ENCODE results near the gene CHST9. TPM values are rescaled to one million over a fixed set of nuclear protein-coding genes. Genes with fewer than 3 reads are reported as not detected.
A peak's percentile ranks its signal among the peaks of the same experiment; 100 is the strongest.

CHST9 gene
- total RNA-seq, 6 experiments from 2014 or later = 3.8 to 24.2 (median 9.8) TPM

- intact Hi-C loops (cut with DNase I) = no loop called here
- no peak overlapping the region for H3K27ac ChIP-seq
- H3K4me1 ChIP-seq = peaks cover 0 to 29% (median 8%) of the 10 kb centered on the region in 4 donors
Measured at GRCh38 chr18:27045342-27045741, 139.8 kb downstream of the CHST9 start.

GRCh38 chr18:27042177-27042576, 142.9 kb downstream of the CHST9 start:
- H3K9me3 ChIP-seq = no peaks in the 10 kb centered on the region
- intact Hi-C loops (cut with DNase I) = no loop called here
- no peaks in the 10 kb centered on the region for H3K36me3 ChIP-seq
- H3K4me3 ChIP-seq = no peak overlapping the region
- TF ChIP-seq CTCF (IDR thresholded peaks at IDR 0.05) (no peak), POLR2A (IDR thresholded peaks at IDR 0.05) (no peak)
- no peaks in the 10 kb centered on the region for H3K27me3 ChIP-seq
- peak; percentile 94 to 98 (median 94) for ATAC-seq
- H3K4me1 ChIP-seq = peaks cover 0 to 35% (median 8%) of the 10 kb centered on the region in 4 donors
- peak in 2 of 3 donors; percentile 19 to 60 for DNase-seq
- peak overlapping the region in 2 of 3 donors; percentile 34 to 77 for H3K27ac ChIP-seq

More at GRCh38 chr18:27045342-27045741, 139.8 kb downstream of the CHST9 start:
- ATAC-seq = no peak
- TF ChIP-seq POLR2A (IDR thresholded peaks at IDR 0.05) = no peak
- no peak for TF ChIP-seq CTCF (IDR thresholded peaks at IDR 0.05)
- 78% methylated on average over 3 of the region's 3 CpGs for WGBS (ENCODE audit: insufficient coverage, low coverage, low lambda C conversion rate, missing lambda C conversion rate)
- Histone ChIP-seq H3K36me3 (no peaks in the 10 kb centered on the region), H3K4me3 (no peak overlapping the region), H3K9me3 (no peaks in the 10 kb centered on the region), H3K27me3 (no peaks in the 10 kb centered on the region)
- no peak for DNase-seq

GRCh38 chr18:27040796-27041195, 144.3 kb downstream of the CHST9 start:
- Histone ChIP-seq H3K27ac (peak overlapping the region in 2 of 3 donors; percentile 21 to 77), H3K4me3 (no peak overlapping the region), H3K9me3 (no peaks in the 10 kb centered on the region), H3K4me1 (peaks cover 0 to 35% (median 8%) of the 10 kb centered on the region in 4 donors), H3K27me3 (no peaks in the 10 kb centered on the region), H3K36me3 (no peaks in the 10 kb centered on the region)
- no peak for TF ChIP-seq CTCF (IDR thresholded peaks at IDR 0.05)
- TF ChIP-seq POLR2A (IDR thresholded peaks at IDR 0.05) = no peak
- no peak for DNase-seq
- WGBS (ENCODE audit: insufficient coverage, low coverage, low lambda C conversion rate, missing lambda C conversion rate) = 15% methylated on average over 2 of the region's 2 CpGs
- intact Hi-C loops (cut with DNase I) = no loop called here
- peak in 2 of 4 donors; percentile 9 to 51 for ATAC-seq

GRCh38 chr18:27033722-27034121, 151.4 kb downstream of the CHST9 start:
- no peak overlapping the region for H3K4me3 ChIP-seq
- H3K36me3 ChIP-seq = no peaks in the 10 kb centered on the region
- intact Hi-C loops (cut with DNase I) = no loop called here
- DNase-seq (no peak), ATAC-seq (no peak)
- H3K27ac ChIP-seq = no peak overlapping the region
- no peaks in the 10 kb centered on the region for H3K4me1 ChIP-seq
- 86% methylated on average over 5 of the region's 5 CpGs for WGBS (ENCODE audit: insufficient coverage, low coverage, low lambda C conversion rate, missing lambda C conversion rate)
- TF ChIP-seq POLR2A (IDR thresholded peaks at IDR 0.05) = no peak
- TF ChIP-seq CTCF (IDR thresholded peaks at IDR 0.05) = no peak
- no peaks in the 10 kb centered on the region for H3K9me3 ChIP-seq
- H3K27me3 ChIP-seq = no peaks in the 10 kb centered on the region

GRCh38 chr18:27030421-27030820, 154.7 kb downstream of the CHST9 start:
- Histone ChIP-seq H3K27me3 (no peaks in the 10 kb centered on the region), H3K4me3 (no peak overlapping the region), H3K36me3 (no peaks in the 10 kb centered on the region), H3K27ac (no peak overlapping the region), H3K9me3 (no peaks in the 10 kb centered on the region), H3K4me1 (no peaks in the 10 kb centered on the region)
- no peak for TF ChIP-seq POLR2A (IDR thresholded peaks at IDR 0.05)
- no peak for TF ChIP-seq CTCF (IDR thresholded peaks at IDR 0.05)
- intact Hi-C loops (cut with DNase I) = no loop called here
- DNase-seq (no peak), ATAC-seq (no peak)
- WGBS (ENCODE audit: insufficient coverage, low coverage, low lambda C conversion rate, missing lambda C conversion rate) = 85% methylated on average over 6 of the region's 9 CpGs
